NCI-H1694 treated with DMSO at 0.1 percent for 48 hours (cell line): Measurements from ENCODE around the gene CSH1.
"Not testable (repeated sequence)": the region's sequence is repeated elsewhere in the genome, so short reads cannot be mapped to it uniquely, and the experiment has no call there.

ENCODE experiments used
- DNase-seq: peaks from one replicate; lab custom pipeline; 2025; lab: John Stamatoyannopoulos, UW

Gene CSH1

DNA sequence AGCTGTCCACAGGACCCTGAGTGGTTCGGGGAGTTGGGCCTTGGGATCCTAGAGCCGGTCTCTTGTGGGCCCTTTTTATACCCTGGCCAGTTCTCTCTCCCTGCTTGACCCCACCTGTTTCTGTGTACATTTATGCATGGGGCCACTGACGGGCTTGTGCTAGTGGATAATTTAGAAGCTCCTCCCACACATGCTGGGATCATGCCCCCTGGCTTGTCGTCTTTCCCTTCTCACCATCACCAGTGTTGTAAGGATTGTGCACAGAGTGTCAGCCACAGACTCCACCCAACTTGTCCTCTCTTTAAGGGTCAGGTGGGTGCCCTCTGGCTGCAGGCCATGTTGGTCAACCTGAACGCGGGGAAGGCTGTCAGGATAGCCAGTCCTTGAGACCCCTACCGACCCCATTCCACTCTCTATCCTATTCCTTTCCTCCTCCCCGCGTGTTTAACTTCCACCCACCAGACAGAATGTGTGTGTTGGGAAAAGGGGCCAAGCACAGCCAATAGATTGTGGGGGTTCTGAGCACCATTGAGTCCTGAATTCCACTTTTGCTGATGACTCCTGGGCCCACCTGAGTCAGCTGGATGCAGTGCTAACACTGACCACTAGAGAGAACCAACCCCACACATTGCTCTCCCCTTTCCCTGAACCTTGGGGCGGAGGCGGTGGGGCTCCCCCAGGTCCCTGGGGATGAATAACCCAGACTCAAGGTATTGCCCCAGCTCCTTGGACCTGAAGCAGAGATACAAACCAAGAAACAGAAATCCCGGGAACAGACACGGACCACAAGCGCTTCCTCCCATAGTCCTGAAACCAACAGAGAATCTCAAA lies at the start of gene CSH1:
Gene CSH1 (minus strand): TSS at position 51 of the 831 bp plus-strand sequence. CDS start 63 bp downstream, outside the sequence.
- not testable (repeated sequence) for DNase-seq

DNA sequence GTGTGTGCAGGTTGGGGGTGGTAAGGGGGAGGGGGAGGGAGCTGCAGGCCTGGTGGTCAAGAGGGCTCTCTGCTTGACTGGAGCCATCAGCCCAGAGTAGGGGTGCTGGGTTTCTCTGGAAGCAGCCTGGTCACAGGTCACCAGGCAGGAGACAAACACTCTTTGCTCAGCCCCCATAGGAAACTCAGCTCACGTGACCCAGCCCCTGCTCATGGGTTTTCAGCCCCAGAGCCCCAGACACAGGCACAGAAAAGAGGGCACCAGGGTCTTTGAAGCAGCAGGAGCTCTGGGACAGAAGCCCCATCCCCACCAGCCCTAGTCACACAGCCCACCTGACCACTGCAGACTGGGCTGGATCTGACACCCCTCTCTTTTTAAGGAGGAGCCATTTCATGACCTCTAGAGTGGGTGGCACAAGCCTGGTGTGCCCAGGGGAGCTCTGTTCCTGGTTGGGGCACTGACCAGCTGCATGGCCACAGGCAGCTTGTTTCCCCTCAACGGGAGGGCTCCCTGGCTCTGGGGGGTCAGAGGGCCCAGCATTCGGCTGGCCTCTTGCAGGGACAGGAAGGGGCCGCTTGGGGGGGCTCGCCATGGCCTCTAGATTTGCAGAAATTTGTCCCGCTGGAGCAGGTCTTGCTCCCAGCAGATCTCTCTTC lies 49.5 kb upstream of the CSH1 start:
- DNase-seq, result no peak

DNA sequence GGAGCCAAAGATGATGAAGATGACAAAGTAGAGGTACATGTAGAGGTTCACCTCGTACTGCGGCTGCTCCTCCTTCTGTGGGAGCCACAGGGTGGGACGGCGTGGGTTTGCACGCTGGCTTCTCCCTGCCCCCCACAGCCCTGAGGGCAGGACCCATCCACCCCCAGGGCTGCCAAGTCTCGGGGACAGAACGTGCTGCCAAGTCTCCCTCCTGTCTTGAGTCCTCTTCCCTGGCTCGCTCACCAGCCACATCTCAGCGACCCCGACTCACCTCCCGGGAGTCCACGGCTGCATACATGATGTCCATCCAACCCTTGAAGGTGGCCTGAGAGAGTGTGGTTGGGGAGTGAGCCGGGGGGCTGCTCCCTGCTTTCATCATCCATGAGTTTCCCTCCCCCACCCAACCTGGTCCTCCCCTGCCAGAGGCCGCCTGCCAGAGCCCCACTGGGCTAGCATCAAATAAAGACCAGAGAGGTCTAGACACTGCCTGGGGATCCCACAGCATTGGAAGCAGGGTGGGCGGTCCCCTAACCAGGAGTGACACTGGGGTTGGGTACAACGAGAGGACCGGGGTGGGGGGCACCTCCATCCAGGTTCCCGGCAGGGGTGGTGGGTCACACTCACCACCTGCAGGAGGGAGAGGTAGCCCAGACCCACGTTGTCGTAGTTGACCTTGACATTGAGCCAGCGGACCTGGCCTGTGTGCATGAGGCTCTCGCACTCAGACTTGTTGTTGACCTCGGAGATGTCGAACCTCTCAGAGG lies 48.5 kb upstream of the CSH1 start:
- no peak for DNase-seq

GRCh38 chr17:63943745-63944144 lies 47.4 kb upstream of the CSH1 start:
- DNase-seq, result no peak

DNA sequence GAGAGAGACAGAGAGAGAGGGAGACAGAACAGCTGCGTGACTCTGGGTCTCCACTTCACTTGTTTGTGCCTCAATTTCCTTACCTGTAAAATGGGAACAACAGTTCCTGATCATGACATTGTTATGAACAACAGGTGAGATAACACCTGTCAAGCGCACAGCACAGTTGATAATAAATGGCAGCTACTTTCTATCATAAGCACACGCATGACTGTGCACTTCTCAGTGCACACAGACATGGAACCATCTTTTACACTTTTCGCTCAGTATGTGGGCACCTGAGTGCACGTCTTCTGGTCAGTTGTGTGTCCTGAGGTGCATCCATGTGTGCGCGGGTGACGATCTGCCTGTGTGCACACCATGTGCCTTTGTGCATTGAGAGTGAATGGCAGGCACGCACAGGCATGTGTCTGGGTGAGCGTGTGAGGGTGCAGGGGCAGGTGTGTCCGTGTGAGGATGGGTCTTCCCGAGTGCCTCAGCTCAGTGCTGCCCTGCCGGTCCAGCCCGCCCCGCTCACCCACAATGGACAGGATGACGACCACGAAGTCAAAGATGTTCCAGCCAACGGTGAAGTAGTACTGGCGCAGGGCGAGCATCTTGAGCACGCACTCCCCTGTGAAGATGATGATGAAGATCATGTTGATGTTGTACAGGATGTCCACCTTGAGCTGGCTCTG lies 46.1 kb upstream of the CSH1 start:
- no peak for DNase-seq

GRCh38 chr17:63941751-63942150 lies 45.4 kb upstream of the CSH1 start:
- no peak for DNase-seq

GRCh38 chr17:63941162-63941561 lies 44.8 kb upstream of the CSH1 start:
- DNase-seq, result no peak

DNA sequence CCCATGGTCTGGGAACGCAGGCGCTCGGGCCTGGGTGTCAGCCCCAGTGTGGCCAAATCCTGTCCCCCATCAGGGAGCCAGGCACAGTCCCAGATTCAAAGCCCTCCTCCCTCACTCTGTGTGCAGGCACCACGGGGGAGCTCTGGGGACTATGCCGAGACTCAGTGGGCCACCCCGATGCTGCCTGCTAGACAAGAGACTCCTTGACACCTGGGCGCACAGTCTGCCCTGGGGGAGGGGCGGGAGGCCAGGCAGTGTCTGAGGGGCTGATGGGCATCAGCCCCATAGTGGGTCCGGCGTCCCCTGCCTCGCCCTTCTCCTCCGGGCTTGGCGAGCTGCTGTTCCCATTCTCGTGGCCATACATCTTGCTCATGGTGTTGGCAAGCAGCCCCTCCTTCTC lies 44.2 kb upstream of the CSH1 start:
- no peak for DNase-seq

DNA sequence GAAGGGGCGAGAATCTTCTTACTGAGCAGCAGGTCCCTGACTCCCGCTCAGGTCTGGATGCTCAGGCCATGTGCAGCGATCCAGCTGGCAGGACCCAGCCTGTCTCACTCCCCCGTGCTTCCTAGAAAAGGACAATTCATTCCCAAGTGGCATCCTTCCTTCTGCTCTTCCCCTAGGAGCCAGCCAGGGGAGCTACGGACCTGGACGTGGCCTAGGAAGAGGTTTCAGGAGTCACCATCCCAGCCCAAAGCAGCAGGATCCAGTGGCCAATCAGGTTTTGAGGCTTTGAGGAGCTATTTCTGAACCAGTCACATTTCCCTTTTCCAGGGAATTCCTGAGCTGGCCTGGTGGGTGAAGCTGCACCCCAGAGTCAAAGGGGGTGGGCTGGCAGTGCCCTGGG lies 43.5 kb upstream of the CSH1 start:
- DNase-seq, result no peak

- DNase-seq, result no peak
These were observed 43.0 kb upstream of the CSH1 start for GRCh38 chr17:63939401-63939800.

GRCh38 chr17:63937920-63938319 lies 41.5 kb upstream of the CSH1 start:
- no peak for DNase-seq

- no peak for DNase-seq
These were observed 40.9 kb upstream of the CSH1 start for GRCh38 chr17:63937319-63937718.

DNA sequence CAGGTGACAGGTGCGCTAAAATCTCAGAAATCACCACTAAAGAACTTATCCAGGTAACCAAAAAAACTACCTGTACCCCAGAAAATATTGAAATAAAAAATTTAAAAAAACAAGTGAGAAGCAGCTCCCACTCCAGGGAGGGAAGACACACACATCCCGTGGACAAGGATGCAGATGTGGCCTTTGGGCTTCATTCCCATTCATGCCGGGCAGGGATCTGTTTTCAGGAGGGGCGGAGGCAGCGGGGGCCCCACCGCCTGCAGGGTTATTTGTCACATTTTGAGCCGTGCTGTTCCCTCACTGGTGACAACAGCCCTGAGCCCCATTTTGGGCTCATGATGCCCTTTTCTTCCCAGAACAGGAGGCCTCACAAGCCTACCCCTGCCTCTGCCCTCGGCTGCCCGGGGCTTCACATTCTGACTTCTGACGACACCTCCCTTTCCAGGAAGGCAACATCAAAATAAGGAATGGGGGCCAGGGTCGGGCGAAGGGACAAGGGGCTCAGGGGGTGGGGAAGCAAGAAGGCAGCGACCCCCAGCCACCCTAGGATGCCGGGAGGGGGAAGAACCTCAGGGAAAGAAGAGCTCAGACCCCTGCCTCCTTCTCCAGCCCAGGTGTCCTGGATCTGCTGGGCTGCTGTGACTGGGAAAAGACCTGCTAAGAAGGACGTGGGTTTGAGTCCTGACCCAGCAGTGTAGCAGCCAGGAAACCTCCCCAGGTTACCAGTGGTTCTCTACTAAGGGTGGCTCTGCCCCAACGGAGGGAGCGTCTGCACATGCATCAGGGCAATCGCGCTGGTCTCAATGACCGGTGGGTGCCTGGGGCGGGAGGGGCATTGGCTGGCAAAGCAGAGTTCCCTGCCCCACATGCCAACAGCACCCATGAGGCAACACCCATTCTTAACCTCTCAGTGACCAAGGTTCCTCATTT lies 38.1 kb upstream of the CSH1 start:
- DNase-seq, result no peak

GRCh38 chr17:63933598-63933997 lies 37.2 kb upstream of the CSH1 start:
- DNase-seq, result no peak

DNA sequence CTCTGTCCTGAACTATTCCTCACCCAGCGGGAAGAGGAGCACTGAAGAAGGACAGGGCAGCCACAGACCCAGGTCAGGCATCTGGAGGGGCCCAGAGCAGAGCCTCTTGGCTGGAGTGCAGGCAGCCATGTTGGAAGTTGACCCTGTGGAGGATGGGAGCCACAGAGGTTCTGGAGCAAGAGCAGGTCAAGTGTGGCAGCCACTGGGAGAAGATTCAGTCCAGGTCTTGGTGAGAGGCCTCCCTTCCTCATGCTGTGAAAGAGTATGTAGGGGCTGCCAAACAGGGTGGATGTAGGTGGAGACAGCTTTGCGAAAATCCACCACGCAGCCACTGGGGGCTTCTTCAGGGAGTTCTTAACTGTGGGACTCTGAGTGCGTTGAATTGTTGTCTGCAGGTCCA lies 36.3 kb upstream of the CSH1 start:
- DNase-seq, result no peak

GRCh38 chr17:63931981-63932561 lies 35.7 kb upstream of the CSH1 start, which contains the start of gene CD79B:
Gene CD79B, minus strand, starts transcription at chr17:63932331. Its CDS starts 70 bp downstream, at chr17:63932261.
- no peak for DNase-seq

DNA sequence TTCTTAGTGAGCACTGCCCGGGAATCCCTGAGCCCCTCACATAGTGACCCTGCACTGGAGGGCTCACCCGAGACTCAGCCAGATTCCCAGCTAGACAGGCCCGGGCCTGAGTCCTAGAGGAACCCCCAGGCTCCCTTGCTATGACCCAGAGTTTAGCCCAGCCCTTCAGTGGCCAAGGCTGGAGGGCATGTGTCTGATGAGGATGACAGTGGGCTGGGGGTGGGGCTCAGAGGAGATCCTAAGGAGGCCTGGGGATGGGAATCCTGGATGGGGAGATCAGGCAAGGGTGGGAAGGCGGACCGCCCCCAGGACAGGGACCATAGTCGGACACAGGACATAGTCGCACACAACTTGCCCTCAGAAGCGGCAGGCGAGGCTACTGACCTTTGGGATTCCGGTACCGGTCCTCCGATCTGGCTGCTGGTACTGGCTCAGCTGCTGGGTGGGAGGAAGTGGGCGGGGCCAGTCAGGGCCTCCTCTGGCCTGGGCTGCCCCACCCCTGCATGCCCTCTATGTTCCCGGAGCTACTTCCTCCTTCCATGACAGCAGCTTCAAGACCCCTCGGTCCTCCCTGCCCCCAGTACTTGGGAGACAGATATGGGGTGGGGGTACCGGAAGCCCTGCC lies 34.7 kb upstream of the CSH1 start:
- no peak for DNase-seq

DNA sequence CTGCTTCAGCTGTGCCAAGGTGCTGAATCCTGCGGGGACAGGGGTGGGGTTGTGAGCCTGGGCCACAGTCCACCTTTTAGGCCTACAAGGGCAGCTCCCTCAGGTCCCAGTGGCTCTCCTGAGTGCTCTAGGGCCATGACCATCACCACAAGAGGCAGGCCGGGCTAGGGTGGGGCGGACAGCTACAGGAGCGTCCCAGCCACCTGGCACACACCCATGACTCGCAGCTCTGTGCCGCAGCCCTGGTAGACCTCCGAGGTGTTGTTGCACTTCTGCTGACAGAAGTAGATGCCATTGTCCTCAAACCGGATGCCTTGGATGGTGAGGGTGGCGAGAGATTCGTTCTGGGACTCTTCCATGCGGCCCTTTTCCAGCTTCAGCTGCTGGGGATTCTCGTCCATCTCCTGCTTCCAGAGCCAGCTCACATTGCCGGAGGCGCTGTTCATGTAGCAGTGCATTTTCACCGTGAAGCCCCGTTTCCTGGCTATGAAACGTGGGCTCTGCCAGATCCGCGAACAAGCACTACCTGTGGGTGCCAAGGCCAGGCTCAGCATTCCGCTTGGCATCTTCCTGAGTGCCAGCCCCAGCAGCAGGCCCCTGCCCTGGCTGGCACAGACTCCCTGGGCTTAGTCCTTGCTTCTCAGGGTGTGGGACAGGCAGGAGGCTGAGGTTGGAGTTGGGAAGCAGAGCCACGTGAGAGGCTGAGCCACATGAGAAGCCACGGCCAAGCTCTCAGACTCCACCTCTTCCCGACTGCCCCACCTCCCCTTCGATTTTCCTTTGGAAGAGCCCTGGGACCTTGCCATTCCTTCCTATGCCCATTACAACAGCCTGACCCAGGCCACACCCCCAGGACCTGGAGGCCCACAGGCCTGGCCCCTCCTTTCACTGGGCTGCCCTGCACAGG lies 33.7 kb upstream of the CSH1 start:
- DNase-seq, result no peak
